Measurements from ENCODE around the gene ISG15. TPM values are rescaled to one million over a fixed set of nuclear protein-coding genes. Genes with fewer than 3 reads are reported as not detected.

ISG15 gene
- total RNA-seq, 1 donor: 90.5 TPM

DNA sequence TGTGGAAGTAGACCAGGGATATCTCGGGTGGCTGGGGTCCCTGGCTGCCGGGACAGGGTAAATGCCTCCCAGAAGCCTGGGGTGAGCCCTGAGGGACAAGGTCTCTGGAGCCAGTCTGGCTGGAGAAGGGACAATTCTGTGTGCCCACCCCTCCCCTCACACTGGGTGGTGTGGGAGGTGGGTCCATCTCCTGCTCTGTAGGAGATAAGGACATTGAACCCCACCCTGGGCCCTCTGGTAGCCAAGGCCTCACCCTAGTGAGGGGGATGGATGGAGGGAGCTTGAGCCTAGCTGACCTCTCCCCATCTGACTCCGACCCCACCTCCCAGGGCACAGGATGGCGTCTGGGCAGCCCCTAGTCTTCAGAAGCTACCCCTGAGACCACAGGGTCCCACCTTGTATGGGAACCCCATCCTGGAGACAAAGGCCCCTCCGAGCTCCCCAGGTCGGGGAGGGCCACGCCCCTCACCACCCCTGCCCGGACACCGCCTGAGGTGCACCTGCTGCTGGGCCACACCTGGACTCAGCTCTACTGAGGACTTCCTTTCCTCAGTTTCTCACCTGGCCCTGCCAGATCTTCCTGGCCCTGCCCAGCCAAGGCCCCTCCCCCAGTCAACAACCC, 11.0 kb downstream of the ISG15 start:
- no peaks in the 10 kb centered on the region for H3K9me3 ChIP-seq (ENCODE audit: low read depth, low read length)
- H2AFZ ChIP-seq (ENCODE audit: low read length): no peak overlapping the region
- no peak overlapping the region for H3K27ac ChIP-seq (ENCODE audit: low read depth, low read length)
- DNase-seq (ENCODE audit: insufficient read length, low spot score, missing footprints): no peak
- H3K36me3 ChIP-seq (ENCODE audit: insufficient read depth, low read length): no peaks in the 10 kb centered on the region
- H3K4me2 ChIP-seq (ENCODE audit: insufficient read depth, low read length): no peak overlapping the region
- H3K4me1 ChIP-seq (ENCODE audit: insufficient read depth, low read length): peaks cover 3% of the 10 kb centered on the region
- no peaks in the 10 kb centered on the region for H3K79me2 ChIP-seq (ENCODE audit: insufficient read depth, low read length)
- no peaks in the 10 kb centered on the region for H3K27me3 ChIP-seq (ENCODE audit: insufficient read depth, low read length)
- TF ChIP-seq, protein P1, sequence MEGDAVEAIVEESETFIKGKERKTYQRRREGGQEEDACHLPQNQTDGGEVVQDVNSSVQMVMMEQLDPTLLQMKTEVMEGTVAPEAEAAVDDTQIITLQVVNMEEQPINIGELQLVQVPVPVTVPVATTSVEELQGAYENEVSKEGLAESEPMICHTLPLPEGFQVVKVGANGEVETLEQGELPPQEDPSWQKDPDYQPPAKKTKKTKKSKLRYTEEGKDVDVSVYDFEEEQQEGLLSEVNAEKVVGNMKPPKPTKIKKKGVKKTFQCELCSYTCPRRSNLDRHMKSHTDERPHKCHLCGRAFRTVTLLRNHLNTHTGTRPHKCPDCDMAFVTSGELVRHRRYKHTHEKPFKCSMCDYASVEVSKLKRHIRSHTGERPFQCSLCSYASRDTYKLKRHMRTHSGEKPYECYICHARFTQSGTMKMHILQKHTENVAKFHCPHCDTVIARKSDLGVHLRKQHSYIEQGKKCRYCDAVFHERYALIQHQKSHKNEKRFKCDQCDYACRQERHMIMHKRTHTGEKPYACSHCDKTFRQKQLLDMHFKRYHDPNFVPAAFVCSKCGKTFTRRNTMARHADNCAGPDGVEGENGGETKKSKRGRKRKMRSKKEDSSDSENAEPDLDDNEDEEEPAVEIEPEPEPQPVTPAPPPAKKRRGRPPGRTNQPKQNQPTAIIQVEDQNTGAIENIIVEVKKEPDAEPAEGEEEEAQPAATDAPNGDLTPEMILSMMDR (IDR thresholded peaks at IDR 0.05; ENCODE audit: extremely low read depth, low read depth, low read length): no peak
- no peak overlapping the region for H3K4me3 ChIP-seq (ENCODE audit: insufficient read depth, low read length)
- peaks cover 4% of the 10 kb centered on the region for H4K20me1 ChIP-seq (ENCODE audit: insufficient read depth, low read length)

DNA sequence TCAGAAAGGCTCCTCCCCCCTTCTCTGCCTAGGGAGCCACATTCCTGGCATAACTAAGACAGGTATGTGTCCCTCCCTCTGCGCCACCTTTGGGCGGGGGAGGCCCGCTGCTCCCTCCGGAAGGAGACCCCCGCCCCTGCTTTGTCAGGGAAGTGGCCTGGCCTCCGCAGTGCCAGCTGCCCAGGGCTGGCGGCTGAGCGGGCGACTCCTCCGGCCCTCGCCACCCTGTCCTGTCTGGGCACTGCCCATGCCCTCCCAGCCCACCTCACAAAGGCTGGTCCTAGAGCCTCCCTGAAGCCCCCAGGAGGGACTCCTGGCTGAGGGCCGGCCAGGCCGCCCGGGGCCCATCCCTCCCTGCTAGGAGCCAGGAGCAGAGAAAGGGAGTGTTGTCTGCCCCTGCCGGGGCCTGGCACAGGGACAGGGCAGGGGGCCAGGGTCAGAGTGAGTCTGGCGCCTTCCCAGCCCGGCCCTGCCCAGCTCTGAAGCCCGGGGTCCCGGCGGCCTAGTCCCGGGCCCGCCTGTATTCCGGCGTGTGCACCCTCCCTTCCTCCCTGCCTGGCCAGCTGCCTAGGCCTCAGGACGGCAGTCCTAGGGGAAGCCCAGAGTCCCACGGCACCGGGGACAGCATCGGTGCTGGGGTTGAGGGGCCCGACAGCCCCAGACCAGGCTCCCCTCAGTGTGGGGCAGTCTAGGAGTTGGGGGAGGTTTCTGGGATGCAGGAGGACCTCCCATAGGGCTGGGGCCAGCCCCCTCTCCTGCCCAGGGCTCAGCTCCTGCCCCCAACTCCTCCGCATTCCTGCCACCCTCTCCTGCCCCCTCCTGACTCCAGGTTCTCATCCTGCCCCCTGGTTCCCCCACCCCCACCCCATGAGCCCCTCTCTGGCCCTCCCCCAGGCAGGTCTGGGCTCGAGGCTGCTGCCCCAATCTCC, 11.7 kb downstream of the ISG15 start:
- no peak overlapping the region for H3K4me3 ChIP-seq (ENCODE audit: insufficient read depth, low read length)
- H2AFZ ChIP-seq (ENCODE audit: low read length): no peak overlapping the region
- H3K27ac ChIP-seq (ENCODE audit: low read depth, low read length): no peak overlapping the region
- DNase-seq (ENCODE audit: insufficient read length, low spot score, missing footprints): no peak
- H3K4me1 ChIP-seq (ENCODE audit: insufficient read depth, low read length): peaks cover 3% of the 10 kb centered on the region
- H3K36me3 ChIP-seq (ENCODE audit: insufficient read depth, low read length): no peaks in the 10 kb centered on the region
- no peaks in the 10 kb centered on the region for H3K79me2 ChIP-seq (ENCODE audit: insufficient read depth, low read length)
- H3K9me3 ChIP-seq (ENCODE audit: low read depth, low read length): no peaks in the 10 kb centered on the region
- H4K20me1 ChIP-seq (ENCODE audit: insufficient read depth, low read length): peaks cover 4% of the 10 kb centered on the region
- TF ChIP-seq, protein P1 (IDR thresholded peaks at IDR 0.05; ENCODE audit: extremely low read depth, low read depth, low read length): no peak
- no peak overlapping the region for H3K4me2 ChIP-seq (ENCODE audit: insufficient read depth, low read length)
- no peaks in the 10 kb centered on the region for H3K27me3 ChIP-seq (ENCODE audit: insufficient read depth, low read length)

DNA sequence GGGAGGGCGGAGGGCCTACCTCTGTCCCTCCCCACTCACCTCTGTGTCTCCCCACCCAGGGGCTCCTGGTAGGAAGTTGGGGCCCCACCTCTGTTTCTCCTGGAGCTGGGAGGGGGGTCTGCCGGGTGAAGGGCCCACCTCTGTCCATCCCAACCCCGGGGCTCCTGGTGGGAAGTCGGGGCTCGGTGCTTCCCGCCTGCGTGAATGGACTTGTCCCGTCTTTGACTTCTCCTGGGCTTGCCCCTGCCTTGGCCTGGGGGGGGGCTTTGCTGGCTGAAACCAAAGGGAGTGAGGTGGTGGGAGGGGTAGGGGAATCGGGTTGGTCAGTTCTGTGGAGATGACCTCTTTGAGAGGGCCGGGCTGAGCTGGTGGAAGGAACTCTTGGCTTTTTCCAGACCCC, 12.4 kb downstream of the ISG15 start:
- no peak overlapping the region for H3K4me3 ChIP-seq (ENCODE audit: insufficient read depth, low read length)
- H3K36me3 ChIP-seq (ENCODE audit: insufficient read depth, low read length): no peaks in the 10 kb centered on the region
- no peaks in the 10 kb centered on the region for H3K27me3 ChIP-seq (ENCODE audit: insufficient read depth, low read length)
- no peaks in the 10 kb centered on the region for H3K79me2 ChIP-seq (ENCODE audit: insufficient read depth, low read length)
- H4K20me1 ChIP-seq (ENCODE audit: insufficient read depth, low read length): peaks cover 4% of the 10 kb centered on the region
- H3K9me3 ChIP-seq (ENCODE audit: low read depth, low read length): no peaks in the 10 kb centered on the region
- no peak for DNase-seq (ENCODE audit: insufficient read length, low spot score, missing footprints)
- no peak overlapping the region for H3K27ac ChIP-seq (ENCODE audit: low read depth, low read length)
- peaks cover 3% of the 10 kb centered on the region for H3K4me1 ChIP-seq (ENCODE audit: insufficient read depth, low read length)
- H3K4me2 ChIP-seq (ENCODE audit: insufficient read depth, low read length): no peak overlapping the region
- H2AFZ ChIP-seq (ENCODE audit: low read length): no peak overlapping the region
- TF ChIP-seq, protein P1 (IDR thresholded peaks at IDR 0.05; ENCODE audit: extremely low read depth, low read depth, low read length): no peak
